CD4-positive, alpha-beta T cell treated with Interleukin-21 for 1 hour (primary cell): ENCODE data around the gene ZC3H4.
"Not testable (repeated sequence)": the region's sequence is repeated elsewhere in the genome, so short reads cannot be mapped to it uniquely, and the experiment has no call there.

ENCODE experiments used
- DNase-seq: peaks from one replicate; pipeline ENCODE4 v3.0.0-alpha.2; 2020

ZC3H4 gene

DNA sequence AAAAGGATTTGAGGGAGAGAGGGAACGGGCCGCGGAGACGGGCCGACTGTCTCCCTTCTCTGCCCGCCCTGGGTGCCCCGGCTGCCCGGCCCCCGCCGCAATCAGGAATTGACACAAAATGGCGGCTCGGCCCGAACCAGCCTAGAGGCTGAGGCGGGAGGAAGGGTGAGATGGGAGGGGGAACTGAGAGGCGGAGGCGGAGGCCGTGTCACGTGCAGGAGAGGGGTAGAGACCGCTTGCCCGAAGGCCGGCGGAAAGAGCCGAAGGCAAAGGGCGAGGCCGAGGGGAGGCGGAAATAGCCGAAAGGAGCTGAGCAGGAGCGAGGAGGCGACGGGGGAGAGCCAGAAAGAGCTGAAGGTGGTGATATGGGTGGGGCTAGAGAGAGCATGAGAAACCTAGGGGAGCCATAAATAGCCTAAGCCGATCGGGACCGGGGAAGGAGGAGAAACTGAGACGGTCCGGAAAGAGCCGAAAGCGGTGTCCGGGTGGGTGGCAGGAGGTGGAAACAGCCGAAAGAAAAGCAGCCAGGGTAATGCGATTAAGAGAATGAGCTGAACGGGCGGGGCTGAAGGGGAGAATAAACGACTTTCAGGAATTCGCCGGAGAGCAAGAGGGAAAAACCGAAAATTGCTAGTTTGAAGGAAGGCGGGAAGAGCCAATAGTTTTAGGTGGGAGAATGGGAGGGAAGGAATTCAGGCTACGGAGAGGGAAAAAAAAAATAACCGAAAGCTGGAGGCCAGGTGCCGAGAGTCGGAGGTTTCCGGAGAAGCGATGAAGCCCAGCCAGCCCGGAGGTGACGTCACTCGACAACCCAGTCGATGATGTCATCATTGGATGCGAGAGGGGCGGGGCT lies at the start of gene ZC3H4:
Gene ZC3H4 (minus strand): TSS at position 780 of the 853 bp plus-strand sequence. CDS start 1,192 bp downstream, outside the sequence.
- peak; percentile 100 for DNase-seq

DNA sequence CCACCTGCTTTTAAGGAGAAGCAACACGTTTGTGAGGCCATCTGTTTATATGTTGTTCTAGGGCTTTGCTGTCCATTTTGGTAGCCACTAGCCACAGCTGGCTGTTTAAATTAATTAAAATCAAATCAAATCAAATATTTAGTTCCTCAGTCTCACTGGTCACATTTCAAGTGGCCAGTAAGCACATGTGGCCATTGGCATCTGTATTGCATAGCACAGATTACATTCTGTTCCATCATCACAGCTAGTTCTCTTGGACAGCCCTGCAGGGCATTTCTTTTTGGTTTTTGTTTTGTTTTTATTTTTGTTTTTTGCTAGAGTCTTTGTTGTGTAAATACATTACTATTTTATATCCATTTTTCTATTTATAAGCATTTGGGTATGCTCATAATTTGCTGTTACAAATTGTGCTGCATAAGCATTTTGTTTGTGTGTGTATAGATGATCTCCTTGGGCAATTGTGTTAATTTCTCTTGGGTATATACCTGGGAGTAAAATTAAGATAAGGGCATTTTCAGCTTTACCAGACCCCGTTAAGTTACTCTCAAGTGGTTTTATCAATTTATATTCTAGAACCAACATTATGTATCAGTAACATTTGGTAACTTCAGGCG lies 48.4 kb upstream of the ZC3H4 start:
- no peak for DNase-seq

DNA sequence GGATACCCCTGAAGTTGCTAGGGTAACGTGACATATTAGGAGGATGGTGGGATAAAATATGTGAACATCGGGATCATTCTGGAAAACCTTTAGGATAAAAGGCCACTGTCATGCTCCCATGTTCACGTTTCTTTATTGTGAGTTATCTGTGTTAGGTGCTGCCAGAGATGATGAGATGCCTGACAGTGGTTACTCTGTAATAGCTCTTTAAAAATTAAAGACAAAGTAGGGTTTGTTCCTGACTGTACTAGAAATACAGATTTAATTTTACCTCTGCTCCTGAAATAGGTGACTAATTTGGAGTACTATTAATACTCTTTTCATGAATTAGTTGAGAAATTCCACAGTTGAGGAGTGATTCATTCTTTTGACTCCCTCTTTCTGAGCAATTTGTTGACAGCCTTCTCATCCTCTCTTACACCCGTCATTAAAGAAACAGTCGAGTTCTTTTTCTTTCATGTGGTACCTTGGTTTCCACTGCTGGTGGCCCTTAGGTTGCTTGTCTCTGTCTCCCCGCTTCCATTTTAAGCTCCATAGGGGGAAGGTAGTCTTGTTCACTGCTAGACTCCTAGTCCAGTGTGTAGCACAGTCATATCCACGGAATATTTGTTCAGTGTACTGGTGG lies 45.4 kb upstream of the ZC3H4 start:
- DNase-seq = peak; percentile 61

DNA sequence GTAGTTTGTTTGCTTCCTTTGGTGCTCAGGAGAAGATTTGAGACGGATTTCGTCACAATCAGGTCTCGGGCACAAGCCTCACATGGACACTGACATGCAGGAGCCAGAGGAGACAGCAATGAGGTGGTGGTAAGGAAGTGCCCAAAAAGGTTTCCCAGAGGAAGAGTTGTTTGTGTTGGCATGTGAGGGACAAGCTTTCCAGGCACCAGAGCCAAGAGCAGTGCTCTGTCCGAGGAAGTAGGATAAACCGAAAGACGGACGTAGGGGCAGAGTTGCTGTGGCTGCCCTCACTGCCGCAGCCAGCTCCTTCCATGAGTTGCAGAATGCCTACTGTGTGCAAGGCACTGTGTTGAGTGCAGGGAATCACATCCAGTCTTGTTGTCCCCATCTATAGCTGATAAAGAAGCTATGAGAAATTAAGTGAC lies 44.8 kb upstream of the ZC3H4 start:
- DNase-seq = no peak

DNA sequence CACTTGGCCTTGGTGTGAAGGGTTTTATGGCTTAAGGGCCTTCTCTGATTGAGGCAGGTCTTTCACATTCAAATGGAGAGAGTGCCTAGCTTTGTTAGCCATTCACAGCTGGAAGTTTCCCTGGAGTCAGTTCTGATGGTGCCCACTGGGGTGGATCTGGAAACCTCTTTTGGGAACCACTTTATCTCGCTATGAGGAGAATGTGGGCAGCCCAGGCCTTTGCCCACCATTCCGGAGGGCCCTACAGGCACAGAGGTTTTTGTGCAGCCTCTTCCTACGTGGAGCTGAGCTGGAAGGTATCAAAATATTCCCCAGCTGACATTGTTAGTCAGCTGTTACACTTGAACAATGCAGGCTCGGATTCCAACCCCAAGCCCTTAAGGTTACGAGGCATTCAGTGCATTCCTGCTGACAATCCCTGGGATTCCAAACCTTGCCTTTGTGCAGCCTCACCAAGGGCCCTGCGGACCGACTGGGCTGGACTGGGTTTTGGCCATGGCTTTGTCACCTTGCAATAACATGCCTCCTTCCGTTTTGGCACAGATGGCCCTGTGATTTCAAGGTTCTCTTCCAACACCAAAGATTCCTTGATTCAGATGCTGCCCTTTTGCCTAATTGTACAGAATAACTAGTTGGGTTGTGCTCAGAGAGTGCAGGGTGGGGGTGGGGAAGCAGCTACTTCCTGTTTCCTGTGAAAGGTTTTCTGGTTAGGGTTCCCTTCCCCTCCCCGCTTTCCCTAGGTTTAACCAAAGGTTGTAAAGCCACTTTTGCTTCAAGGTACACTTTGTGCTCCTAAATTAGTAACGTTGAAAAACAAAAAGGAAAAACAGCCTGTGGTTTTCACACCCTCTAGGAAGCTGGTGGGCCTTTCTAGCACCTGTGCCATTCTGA lies 44.1 kb upstream of the ZC3H4 start:
- DNase-seq = peak; percentile 52

DNA sequence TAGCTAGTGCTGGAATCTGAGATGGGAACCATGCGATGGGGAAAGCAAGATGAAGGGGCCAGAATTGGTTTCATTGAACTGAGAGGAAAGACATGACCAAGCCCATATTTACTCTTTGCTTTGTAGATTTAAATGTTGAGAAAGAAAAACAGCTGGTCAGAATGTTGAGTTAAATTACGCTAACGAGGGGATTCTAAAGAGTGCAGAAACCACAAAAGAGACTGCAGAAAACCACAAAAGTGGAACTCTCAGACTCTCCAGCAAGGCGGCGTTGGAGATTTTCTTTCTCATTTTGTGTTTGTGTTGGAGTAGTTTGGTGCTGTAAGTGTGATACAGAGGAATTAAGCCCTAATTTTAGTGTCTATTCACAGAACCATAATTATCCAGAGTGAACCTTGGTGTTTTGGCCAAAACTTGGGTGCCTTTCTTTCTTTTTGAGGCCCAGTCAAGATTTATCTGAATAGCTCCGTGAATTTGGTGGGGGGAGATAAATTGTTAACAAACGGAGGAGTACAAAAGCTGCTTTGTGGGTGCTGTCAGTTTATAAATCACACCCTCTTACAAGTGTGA lies 43.4 kb upstream of the ZC3H4 start:
- peak; percentile 48 for DNase-seq

DNA sequence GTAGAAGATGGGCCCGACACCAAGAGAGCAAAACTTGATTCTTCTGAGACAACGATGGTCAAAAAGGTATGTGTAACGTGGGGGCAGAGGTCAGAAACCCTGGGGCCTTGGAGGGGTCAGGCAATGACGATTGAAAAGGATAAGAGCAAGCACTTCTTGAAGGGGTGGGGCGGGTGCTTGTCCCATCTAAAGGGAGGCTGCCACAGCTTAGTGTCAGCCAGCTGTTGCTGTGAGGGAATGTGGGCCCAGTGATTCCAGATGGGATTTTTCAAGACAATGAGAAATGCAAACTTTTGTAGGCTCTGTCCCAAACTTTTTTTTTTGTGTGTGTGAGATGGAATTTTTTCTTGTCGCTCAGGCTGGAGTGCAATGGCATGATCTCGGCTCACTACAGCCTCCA lies 41.6 kb upstream of the ZC3H4 start:
- DNase-seq = no peak

DNA sequence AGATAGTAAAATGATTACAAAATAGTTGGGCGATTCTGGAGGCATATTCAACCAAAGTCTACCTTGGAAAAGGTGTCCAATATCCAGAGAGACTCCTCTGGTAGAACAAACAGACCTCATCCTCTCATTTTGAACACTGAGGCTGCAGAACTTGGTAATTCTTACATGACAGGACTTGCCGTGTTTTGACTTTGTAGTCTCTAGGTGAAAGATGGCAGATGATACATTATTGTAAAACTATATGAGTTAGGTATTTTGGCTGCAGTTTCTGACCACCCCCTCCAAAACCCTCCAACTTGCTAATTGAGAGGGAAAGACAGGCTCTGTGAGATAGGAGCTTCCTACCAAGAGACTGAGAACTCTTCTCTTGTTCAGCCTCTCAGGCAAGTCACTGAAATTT lies 39.7 kb upstream of the ZC3H4 start:
- no peak for DNase-seq

DNA sequence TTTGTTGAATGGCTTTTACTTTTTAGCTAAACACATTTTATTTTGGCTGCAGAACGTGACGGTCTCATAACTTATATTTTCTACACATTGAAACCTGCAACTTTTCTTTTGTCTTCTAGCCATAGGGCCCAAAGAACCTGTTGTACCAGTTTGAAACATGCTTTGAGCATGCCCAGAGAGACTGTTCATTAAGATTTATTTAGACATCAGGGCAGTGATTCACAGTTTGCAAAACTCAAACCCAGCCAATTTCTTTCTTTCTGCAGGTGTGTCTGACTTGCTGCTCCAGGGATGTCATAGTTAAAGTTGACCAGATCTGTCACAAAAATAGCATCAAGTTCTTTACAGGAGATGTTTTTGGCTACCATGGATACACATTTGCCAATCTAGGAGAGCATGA lies 39.1 kb upstream of the ZC3H4 start:
- DNase-seq = no peak

DNA sequence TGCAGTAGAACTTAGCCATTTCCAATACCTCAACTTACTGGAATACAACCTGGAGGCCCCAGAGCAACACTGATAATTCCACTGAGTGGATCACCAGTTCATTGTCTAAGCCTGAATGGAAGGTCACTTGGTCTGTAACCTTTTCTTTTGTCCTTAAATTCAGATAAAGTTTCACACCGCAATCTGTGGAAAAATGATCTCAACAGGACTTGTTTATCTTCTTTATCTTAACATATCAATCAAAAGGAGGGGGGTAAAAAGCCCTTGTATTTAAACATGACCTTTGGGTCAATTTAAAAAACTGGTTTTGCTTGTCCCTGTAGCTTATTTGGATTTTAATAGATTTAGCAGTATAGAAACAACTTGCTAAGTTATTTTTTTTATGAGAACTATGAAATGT lies 38.6 kb upstream of the ZC3H4 start:
- DNase-seq = no peak

DNA sequence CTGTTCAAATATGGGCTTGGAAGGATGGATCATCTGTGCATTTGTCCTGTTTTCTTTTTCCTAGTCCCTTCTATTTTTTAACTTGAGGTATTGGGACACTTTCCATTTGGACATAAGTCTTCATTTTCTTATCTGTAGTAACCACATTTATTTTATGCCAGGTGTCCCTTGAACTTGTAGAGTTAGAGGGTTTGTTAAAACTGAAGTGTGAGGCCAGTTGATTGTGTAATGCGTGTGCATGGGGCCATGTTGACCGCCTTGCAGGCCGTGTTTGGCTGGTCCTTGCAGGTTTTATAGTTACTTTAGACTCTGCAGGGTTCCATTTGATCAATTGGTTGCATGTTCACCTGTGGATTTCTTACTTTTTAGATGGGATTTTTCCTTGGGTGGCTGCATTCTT lies 38.1 kb upstream of the ZC3H4 start:
- no peak for DNase-seq

DNA sequence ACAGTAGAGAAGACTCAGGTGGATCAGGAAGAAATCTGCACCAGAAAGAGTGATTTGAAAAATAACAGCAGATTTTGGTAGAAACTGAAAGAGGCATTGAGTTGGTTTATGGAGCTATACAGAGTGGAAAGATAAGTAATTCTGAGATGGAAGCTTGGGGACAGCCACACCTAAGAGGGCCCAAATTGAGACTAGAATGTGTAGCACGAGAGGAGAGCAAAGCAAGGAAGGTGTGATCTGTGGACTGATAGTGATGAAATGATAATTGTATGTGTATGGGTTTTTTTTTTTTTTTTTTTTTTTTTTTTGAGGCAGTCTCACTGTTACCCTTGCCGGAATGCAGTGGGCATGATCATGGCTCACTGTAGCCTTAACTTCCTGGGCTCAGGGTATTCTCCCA lies 33.3 kb upstream of the ZC3H4 start:
- no peak for DNase-seq

DNA sequence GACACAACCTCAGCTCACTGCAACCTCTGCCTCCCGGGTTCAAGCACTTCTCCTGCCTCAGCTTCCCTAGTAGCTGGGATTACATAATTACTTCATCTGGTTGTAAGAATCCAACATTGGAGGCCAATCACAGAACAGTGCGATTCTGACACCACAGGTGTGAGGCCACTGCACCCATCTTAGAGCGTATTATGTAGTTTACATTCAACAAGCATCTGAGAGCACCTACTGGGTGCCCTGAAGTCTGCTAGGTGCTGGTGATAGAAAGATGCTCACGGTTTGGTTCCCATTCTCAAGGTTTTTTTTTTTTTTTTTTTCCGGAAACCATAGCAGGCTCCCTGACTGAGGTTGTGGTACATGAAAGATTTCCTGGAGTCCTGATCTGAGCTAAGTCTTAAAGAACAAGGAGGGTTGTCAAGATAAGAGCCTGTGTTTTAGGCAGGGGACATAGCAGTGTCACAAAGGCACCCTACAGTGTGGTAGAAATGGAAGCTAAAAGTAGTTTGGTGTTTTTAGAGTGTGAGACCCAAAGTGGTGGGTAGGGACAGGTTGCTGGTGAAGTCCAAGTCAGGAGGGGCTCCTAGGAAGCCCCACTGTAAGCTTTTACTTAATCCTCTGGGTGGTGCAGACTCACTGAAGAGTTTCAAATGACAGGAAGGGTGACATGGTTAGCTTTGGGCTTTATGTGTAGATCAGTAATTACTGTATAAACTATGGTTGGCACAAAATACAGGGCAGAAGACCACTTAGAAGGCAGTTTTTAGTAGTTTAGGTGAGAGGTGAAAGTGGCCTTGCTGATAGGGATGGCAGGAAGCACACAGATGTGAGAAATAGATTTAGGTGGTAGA lies 32.3 kb upstream of the ZC3H4 start:
- peak; percentile 62 for DNase-seq

DNA sequence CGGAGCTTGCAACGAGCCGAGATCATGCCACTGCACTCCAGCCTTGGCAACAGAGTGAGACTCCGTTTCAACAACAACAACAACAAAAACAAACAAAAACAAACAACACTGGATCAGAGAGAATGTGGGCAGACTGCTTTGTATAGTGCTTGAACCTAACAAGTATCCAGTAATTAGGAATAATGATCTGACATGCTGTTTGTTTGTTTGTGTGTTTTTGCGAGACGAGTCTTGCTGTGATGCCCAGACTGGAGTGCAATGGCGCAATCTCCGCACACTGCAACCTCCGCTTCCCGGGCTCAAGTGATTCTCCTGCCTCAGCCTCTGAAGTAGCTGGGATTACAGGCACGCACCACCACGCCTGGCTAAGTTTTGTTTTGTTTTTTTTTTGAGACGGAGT lies 31.1 kb upstream of the ZC3H4 start:
- no peak for DNase-seq

DNA sequence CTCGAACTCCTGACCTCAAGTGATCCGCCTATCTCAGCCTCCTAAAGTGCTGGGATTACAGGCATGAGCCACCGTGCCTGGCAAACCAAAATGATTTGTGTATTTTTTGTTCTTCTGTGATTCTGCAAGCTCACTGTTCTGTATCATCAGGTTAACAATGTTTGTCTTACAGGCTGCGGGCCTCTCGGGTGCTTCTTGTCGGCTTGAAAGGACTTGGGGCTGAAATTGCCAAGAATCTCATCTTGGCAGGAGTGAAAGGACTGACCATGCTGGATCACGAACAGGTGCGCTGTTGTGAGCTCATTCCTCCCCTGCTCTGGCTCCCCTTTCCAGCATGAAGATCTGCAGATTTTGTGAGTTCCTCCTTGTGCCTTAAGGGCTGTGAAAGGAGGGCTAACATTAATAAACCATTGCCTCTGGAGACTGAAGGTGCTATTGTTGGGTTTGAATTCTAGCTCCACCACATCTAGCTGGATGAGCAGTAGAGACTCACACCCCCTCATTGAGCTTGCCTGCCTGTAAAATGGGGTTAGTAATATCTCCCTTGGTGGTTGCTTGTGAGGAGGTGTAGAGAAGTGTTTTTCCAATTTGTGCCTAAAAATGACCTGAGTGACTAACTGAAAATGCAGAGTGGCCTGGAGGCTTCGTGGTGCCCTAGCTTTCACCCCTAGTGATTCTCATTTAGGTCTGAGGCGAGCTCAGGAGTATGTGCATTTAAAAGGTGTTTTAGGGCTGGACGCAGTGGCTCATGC lies 29.9 kb upstream of the ZC3H4 start:
- DNase-seq = no peak

DNA sequence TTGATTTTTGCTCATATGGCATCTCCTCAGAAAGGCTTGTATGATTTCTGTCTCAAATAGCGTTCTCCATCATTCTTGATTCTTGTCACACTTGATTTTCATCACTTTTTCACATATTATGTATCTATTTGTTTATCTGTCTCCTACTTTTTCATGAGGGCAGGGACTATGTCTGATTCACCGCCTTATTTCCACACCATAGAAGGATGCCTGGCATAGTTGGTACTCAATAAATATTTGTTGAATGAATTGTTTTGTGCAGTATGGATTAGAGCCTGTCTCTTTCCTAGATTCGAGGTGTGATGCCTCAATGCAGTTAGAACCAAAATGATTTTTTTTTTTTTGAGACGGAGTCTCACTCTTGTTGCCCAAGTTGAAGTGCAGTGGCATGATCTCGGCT lies 29.2 kb upstream of the ZC3H4 start:
- no peak for DNase-seq

DNA sequence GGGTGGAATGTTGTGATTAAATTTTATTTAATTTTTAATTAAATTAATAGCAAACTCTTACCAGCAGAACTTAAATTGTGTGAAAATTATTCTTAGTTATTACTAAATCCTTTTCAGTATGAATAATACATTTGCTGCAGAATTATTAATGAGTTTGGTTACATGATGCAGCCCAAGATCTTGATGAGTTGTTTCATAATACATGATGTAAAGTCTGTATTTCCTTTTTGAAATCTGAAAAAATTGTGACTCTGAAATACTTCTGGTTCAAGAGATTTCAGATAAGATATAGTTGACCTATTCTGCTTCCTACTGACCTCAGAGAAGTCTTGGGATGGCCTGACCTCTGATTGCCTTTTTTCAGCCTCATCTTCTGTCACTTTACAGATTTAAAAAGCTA lies 28.1 kb upstream of the ZC3H4 start:
- no peak for DNase-seq

DNA sequence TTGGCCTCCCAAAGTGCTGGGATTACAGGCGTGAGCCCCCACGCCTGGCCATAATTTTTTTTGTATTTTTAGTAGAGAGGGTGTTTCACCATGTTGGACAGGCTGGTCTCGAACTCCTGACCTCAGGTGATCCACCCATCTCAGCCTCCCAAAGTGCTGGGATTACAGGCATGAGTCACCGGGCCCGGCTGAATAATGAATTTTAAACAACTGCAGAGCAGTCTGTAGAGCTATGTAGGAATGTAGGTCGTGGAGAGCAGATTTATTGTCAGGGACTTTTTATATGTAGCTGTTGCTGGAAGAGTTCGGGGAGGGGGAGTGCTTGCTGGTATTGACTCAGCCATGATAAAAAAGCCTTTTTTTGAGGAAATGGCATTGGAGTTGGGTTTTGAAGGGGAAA lies 27.7 kb upstream of the ZC3H4 start:
- DNase-seq = not testable (repeated sequence)

DNA sequence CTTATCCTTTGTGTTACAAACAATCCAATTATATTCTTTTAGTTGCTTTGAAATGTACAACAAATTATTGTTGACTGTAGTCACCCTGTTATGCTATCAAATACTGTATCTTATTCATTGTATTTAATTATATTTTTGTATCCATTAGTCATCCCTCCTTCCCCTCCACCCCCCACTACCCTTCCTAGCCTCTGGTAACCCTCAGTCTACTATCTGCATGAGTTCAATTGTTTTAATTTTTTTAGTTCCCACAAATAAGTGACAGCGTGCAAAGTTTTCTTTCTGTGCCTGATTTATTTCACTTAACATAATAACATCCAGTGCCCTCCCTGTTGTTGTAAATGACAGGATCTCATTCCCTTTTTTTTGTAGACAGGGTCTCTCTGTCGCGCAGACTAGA lies 21.6 kb upstream of the ZC3H4 start:
- no peak for DNase-seq

DNA sequence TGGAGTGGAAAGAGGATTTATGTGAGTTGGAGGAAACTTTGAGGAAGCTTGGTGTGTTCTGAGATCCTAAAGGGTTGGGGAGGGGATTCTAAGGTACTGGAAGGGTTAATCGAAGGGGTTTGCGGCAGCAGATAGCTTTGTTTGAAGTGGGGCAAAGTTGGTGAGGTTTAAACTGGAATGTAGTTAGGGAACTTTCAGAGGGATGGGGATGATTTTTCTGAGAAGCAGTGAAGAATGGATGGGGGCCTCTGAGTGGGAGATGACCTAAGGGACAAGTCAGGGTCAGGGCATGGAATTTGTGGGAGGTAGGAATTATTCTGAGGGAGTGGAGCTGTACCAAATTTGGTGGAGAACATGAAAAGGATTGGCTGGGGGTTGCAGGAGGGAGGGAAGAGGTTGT lies 21.0 kb upstream of the ZC3H4 start:
- no peak for DNase-seq

DNA sequence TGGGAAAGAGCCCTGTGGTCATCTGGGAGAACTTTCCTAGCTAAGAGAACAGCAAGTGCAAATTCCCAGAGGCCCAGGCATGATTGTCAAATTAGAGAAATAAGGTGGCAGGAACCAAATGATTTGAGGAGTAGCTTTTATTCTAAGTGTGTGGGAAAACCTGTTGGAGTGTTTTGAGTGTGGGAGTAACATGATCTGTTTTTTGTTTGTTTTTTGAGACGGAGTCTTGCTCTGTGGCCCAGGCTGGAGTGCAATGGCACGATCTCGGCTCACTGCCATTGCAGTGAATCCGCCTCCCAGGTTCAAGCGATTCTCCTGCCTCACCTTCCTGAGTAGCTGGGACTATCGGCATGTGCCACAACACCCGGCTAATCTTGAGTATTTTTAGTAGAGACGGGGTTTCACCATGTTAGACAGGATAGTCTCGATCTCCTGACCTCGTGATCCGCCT lies 19.5 kb upstream of the ZC3H4 start:
- no peak for DNase-seq
